ENCODE results near the gene DEGS2. TPM values are rescaled to one million over a fixed set of nuclear protein-coding genes. Genes with fewer than 3 reads are reported as not detected.
A peak's percentile ranks its signal among the peaks of the same experiment; 100 is the strongest.

Gene DEGS2
- total and polyA plus RNA-seq, 2 donors, result 0.38 to 2.1 TPM

- Histone ChIP-seq H3K4me3 (ENCODE audit: low read length in 2 of 2) (no peak overlapping the region), H3K27ac (ENCODE audit: low read depth in 1 of 2, low read length in 1 of 2) (no peak overlapping the region), H3K36me3 (ENCODE audit: control insufficient read depth in 2 of 2, insufficient read depth in 2 of 2, low read length in 1 of 2) (no peaks in the 10 kb centered on the region), H3K4me1 (ENCODE audit: control insufficient read depth in 2 of 2, insufficient read depth in 2 of 2, low read length in 2 of 2) (no peaks in the 10 kb centered on the region), H3K9me3 (ENCODE audit: control insufficient read depth in 2 of 2, insufficient read depth in 1 of 2, low read length in 1 of 2) (no peaks in the 10 kb centered on the region), H3K27me3 (ENCODE audit: control insufficient read depth in 2 of 2, insufficient read depth in 1 of 2, low read length in 1 of 2) (no peaks in the 10 kb centered on the region)
- WGBS, result 95% methylated on average over 3 of the region's 3 CpGs
- DNase-seq (ENCODE audit: low read depth in 6 of 9, low spot score in 9 of 9), result no peak
Observed at GRCh38 chr14:100200311-100200710, 40.9 kb upstream of the DEGS2 start.

- Histone ChIP-seq H3K9me3 (ENCODE audit: control insufficient read depth in 2 of 2, insufficient read depth in 1 of 2, low read length in 1 of 2) (no peaks in the 10 kb centered on the region), H3K27ac (ENCODE audit: low read depth in 1 of 2, low read length in 1 of 2) (no peak overlapping the region), H3K27me3 (ENCODE audit: control insufficient read depth in 2 of 2, insufficient read depth in 1 of 2, low read length in 1 of 2) (no peaks in the 10 kb centered on the region), H3K4me3 (ENCODE audit: low read length in 2 of 2) (no peak overlapping the region), H3K36me3 (ENCODE audit: control insufficient read depth in 2 of 2, insufficient read depth in 2 of 2, low read length in 1 of 2) (no peaks in the 10 kb centered on the region), H3K4me1 (ENCODE audit: control insufficient read depth in 2 of 2, insufficient read depth in 2 of 2, low read length in 2 of 2) (no peaks in the 10 kb centered on the region)
- 93% methylated on average over 8 of the region's 8 CpGs for WGBS
- DNase-seq (ENCODE audit: low read depth in 6 of 9, low spot score in 9 of 9), result no peak
Observed at GRCh38 chr14:100199240-100199860, 39.9 kb upstream of the DEGS2 start.

- H3K4me1 ChIP-seq (ENCODE audit: control insufficient read depth in 2 of 2, insufficient read depth in 2 of 2, low read length in 2 of 2), result peaks cover 0 to 14% of the 10 kb centered on the region in 2 donors
- WGBS, result 71% methylated on average over 12 of the region's 12 CpGs
- no peaks in the 10 kb centered on the region for H3K9me3 ChIP-seq (ENCODE audit: control insufficient read depth in 2 of 2, insufficient read depth in 1 of 2, low read length in 1 of 2)
- peak overlapping the region; percentile 78 to 87 for H3K27ac ChIP-seq (ENCODE audit: low read depth in 1 of 2, low read length in 1 of 2)
- H3K36me3 ChIP-seq (ENCODE audit: control insufficient read depth in 2 of 2, insufficient read depth in 2 of 2, low read length in 1 of 2), result no peaks in the 10 kb centered on the region
- peak overlapping the region; percentile 15 to 30 for H3K4me3 ChIP-seq (ENCODE audit: low read length in 2 of 2)
- peak in 1 of 9 donors; percentile 16 for DNase-seq (ENCODE audit: low read depth in 6 of 9, low spot score in 9 of 9)
- H3K27me3 ChIP-seq (ENCODE audit: control insufficient read depth in 2 of 2, insufficient read depth in 1 of 2, low read length in 1 of 2), result no peaks in the 10 kb centered on the region
Observed at GRCh38 chr14:100193417-100194357, 34.2 kb upstream of the DEGS2 start.

GRCh38 chr14:100192672-100193416 lies 33.4 kb upstream of the DEGS2 start:
- WGBS, result 1% methylated on average over 62 of the region's 62 CpGs
- H3K4me1 ChIP-seq (ENCODE audit: control insufficient read depth in 2 of 2, insufficient read depth in 2 of 2, low read length in 2 of 2), result peaks cover 0 to 14% of the 10 kb centered on the region in 2 donors

GRCh38 chr14:100192250-100192671 lies 32.8 kb upstream of the DEGS2 start:
- H3K27ac ChIP-seq (ENCODE audit: low read depth in 1 of 2, low read length in 1 of 2), result peak overlapping the region; percentile 77 to 87
- no peaks in the 10 kb centered on the region for H3K36me3 ChIP-seq (ENCODE audit: control insufficient read depth in 2 of 2, insufficient read depth in 2 of 2, low read length in 1 of 2)
- no peaks in the 10 kb centered on the region for H3K9me3 ChIP-seq (ENCODE audit: control insufficient read depth in 2 of 2, insufficient read depth in 1 of 2, low read length in 1 of 2)
- H3K4me3 ChIP-seq (ENCODE audit: low read length in 2 of 2), result peak overlapping the region; percentile 48 to 60
- no peaks in the 10 kb centered on the region for H3K27me3 ChIP-seq (ENCODE audit: control insufficient read depth in 2 of 2, insufficient read depth in 1 of 2, low read length in 1 of 2)
- no peak for DNase-seq (ENCODE audit: low read depth in 6 of 9, low spot score in 9 of 9)
- H3K4me1 ChIP-seq (ENCODE audit: control insufficient read depth in 2 of 2, insufficient read depth in 2 of 2, low read length in 2 of 2), result peaks cover 0 to 14% of the 10 kb centered on the region in 2 donors
- 75% methylated on average over 21 of the region's 21 CpGs for WGBS

More at GRCh38 chr14:100192672-100193416, 33.4 kb upstream of the DEGS2 start:
- H3K4me3 ChIP-seq (ENCODE audit: low read length in 2 of 2), result peak overlapping the region; percentile 48 to 60
- H3K27ac ChIP-seq (ENCODE audit: low read depth in 1 of 2, low read length in 1 of 2), result peak overlapping the region; percentile 78 to 87
- no peaks in the 10 kb centered on the region for H3K27me3 ChIP-seq (ENCODE audit: control insufficient read depth in 2 of 2, insufficient read depth in 1 of 2, low read length in 1 of 2)
- peak; percentile 95 to 99 (median 98) for DNase-seq (ENCODE audit: low read depth in 6 of 9, low spot score in 9 of 9)
- H3K36me3 ChIP-seq (ENCODE audit: control insufficient read depth in 2 of 2, insufficient read depth in 2 of 2, low read length in 1 of 2), result no peaks in the 10 kb centered on the region
- H3K9me3 ChIP-seq (ENCODE audit: control insufficient read depth in 2 of 2, insufficient read depth in 1 of 2, low read length in 1 of 2), result no peaks in the 10 kb centered on the region

GRCh38 chr14:100191584-100192249 lies 32.3 kb upstream of the DEGS2 start:
- Histone ChIP-seq H3K4me3 (ENCODE audit: low read length in 2 of 2) (no peak overlapping the region), H3K27me3 (ENCODE audit: control insufficient read depth in 2 of 2, insufficient read depth in 1 of 2, low read length in 1 of 2) (no peaks in the 10 kb centered on the region), H3K36me3 (ENCODE audit: control insufficient read depth in 2 of 2, insufficient read depth in 2 of 2, low read length in 1 of 2) (no peaks in the 10 kb centered on the region), H3K9me3 (ENCODE audit: control insufficient read depth in 2 of 2, insufficient read depth in 1 of 2, low read length in 1 of 2) (no peaks in the 10 kb centered on the region), H3K4me1 (ENCODE audit: control insufficient read depth in 2 of 2, insufficient read depth in 2 of 2, low read length in 2 of 2) (peaks cover 0 to 14% of the 10 kb centered on the region in 2 donors), H3K27ac (ENCODE audit: low read depth in 1 of 2, low read length in 1 of 2) (peak overlapping the region in 1 of 2 donors; percentile 59)
- 94% methylated on average over 14 of the region's 14 CpGs for WGBS
- DNase-seq (ENCODE audit: low read depth in 6 of 9, low spot score in 9 of 9), result no peak

GRCh38 chr14:100190126-100190525 lies 30.7 kb upstream of the DEGS2 start:
- H3K27me3 ChIP-seq (ENCODE audit: control insufficient read depth in 2 of 2, insufficient read depth in 1 of 2, low read length in 1 of 2), result no peaks in the 10 kb centered on the region
- DNase-seq (ENCODE audit: low read depth in 6 of 9, low spot score in 9 of 9), result no peak
- no peaks in the 10 kb centered on the region for H3K36me3 ChIP-seq (ENCODE audit: control insufficient read depth in 2 of 2, insufficient read depth in 2 of 2, low read length in 1 of 2)
- 98% methylated on average over 1 of the region's 1 CpG for WGBS
- H3K4me3 ChIP-seq (ENCODE audit: low read length in 2 of 2), result no peak overlapping the region
- H3K27ac ChIP-seq (ENCODE audit: low read depth in 1 of 2, low read length in 1 of 2), result no peak overlapping the region
- H3K9me3 ChIP-seq (ENCODE audit: control insufficient read depth in 2 of 2, insufficient read depth in 1 of 2, low read length in 1 of 2), result no peaks in the 10 kb centered on the region
- H3K4me1 ChIP-seq (ENCODE audit: control insufficient read depth in 2 of 2, insufficient read depth in 2 of 2, low read length in 2 of 2), result peaks cover 0 to 14% of the 10 kb centered on the region in 2 donors

GRCh38 chr14:100188392-100189030 lies 29.1 kb upstream of the DEGS2 start:
- H3K36me3 ChIP-seq (ENCODE audit: control insufficient read depth in 2 of 2, insufficient read depth in 2 of 2, low read length in 1 of 2), result no peaks in the 10 kb centered on the region
- DNase-seq (ENCODE audit: low read depth in 6 of 9, low spot score in 9 of 9), result no peak
- no peak overlapping the region for H3K4me3 ChIP-seq (ENCODE audit: low read length in 2 of 2)
- no peaks in the 10 kb centered on the region for H3K27me3 ChIP-seq (ENCODE audit: control insufficient read depth in 2 of 2, insufficient read depth in 1 of 2, low read length in 1 of 2)
- WGBS, result 97% methylated on average over 12 of the region's 12 CpGs
- no peak overlapping the region for H3K27ac ChIP-seq (ENCODE audit: low read depth in 1 of 2, low read length in 1 of 2)
- H3K9me3 ChIP-seq (ENCODE audit: control insufficient read depth in 2 of 2, insufficient read depth in 1 of 2, low read length in 1 of 2), result no peaks in the 10 kb centered on the region
- H3K4me1 ChIP-seq (ENCODE audit: control insufficient read depth in 2 of 2, insufficient read depth in 2 of 2, low read length in 2 of 2), result peaks cover 0 to 12% of the 10 kb centered on the region in 2 donors
